HepG2 (cell line): ENCODE data around the gene ARHGAP45. TPM values are rescaled to one million over a fixed set of nuclear protein-coding genes. Genes with fewer than 3 reads are reported as not detected.

Experiments
- ARHGAP35 ChIP-seq: sonication (generic); formaldehyde crosslinking; IDR thresholded peaks from 2 replicates; pipeline ENCODE4 v1.9.0; 2022; ENCODE audit warnings: mild to moderate bottlenecking, inconsistent platforms, moderate library complexity, missing genetic modification reagents, borderline replicate concordance
- CEBPB ChIP-seq: IDR thresholded peaks from 2 replicates; pipeline ENCODE4 v1.6.1; 2011; ENCODE audit warnings: low read depth, low read length, improper control_type of control experiment, borderline replicate concordance
- GABPB1 ChIP-seq: IDR thresholded peaks from 2 replicates; pipeline ENCODE4 v1.6.1; 2016; ENCODE audit warnings: mild to moderate bottlenecking, missing genetic modification reagents, moderate library complexity, missing compliant biosample characterization
- HMGXB4 ChIP-seq, 2 experiments: sonication (generic) in 1 of 2; formaldehyde crosslinking in 1 of 2; IDR thresholded peaks; 2 replicates each; pipeline versions ENCODE4 v1.4.0 to v1.6.1; 2018 to 2020; ENCODE audit warnings: missing genetic modification reagents in 2 of 2, borderline replicate concordance in 1 of 2, low read depth in 1 of 2, mild to moderate bottlenecking in 1 of 2, missing biosample characterization in 1 of 2
- IRF2 ChIP-seq: IDR thresholded peaks from 2 replicates; pipeline ENCODE4 v1.6.1; 2018; ENCODE audit warnings: missing genetic modification reagents, missing compliant biosample characterization
- MED1 ChIP-seq: sonication (generic); formaldehyde crosslinking; IDR thresholded peaks from 2 replicates; pipeline ENCODE4 v1.4.0; 2020; ENCODE audit warnings: missing genetic modification reagents
- MEIS2 ChIP-seq: sonication (generic); formaldehyde crosslinking; IDR thresholded peaks from 2 replicates; pipeline ENCODE4 v1.9.0; 2021; ENCODE audit warnings: mild to moderate bottlenecking, missing genetic modification reagents
- NR0B2 ChIP-seq: sonication (generic); formaldehyde crosslinking; IDR thresholded peaks from 2 replicates; pipeline ENCODE4 v1.4.0; 2020; ENCODE audit warnings: mild to moderate bottlenecking, missing genetic modification reagents
- PLRG1 ChIP-seq: fragments of 450-650 bp; conservative IDR thresholded peaks from 2 replicates; pipeline ENCODE4 v1.6.1; 2016
- POGK ChIP-seq: sonication (generic); formaldehyde crosslinking; conservative IDR thresholded peaks from 2 replicates; pipeline ENCODE4 v1.8.0; 2022; ENCODE audit warnings: mild to moderate bottlenecking, moderate library complexity, missing genetic modification reagents
- RAD21 ChIP-seq: fragments of 450-650 bp; formaldehyde crosslinking; IDR thresholded peaks from 2 replicates; pipeline ENCODE4 v1.5.0; 2020; ENCODE audit warnings: mild to moderate bottlenecking
- SP1 ChIP-seq, 2 experiments: fragments of 450-650 bp in 1 of 2; sonication (generic) in 1 of 2; formaldehyde crosslinking in 1 of 2; IDR thresholded peaks; 2 replicates each; pipeline versions ENCODE4 v1.4.0 to v1.6.1; 2016 to 2020; ENCODE audit warnings: missing genetic modification reagents in 1 of 2
- TBX2 ChIP-seq: sonication (generic); formaldehyde crosslinking; IDR thresholded peaks from 2 replicates; pipeline ENCODE4 v1.5.0; 2020; ENCODE audit warnings: missing genetic modification reagents, mild to moderate bottlenecking, borderline replicate concordance
- ZBTB7A ChIP-seq: sonication (generic); formaldehyde crosslinking; IDR thresholded peaks from 2 replicates; pipeline ENCODE4 v1.8.0; 2022; ENCODE audit warnings: mild to moderate bottlenecking, missing genetic modification reagents
- ZNF136 ChIP-seq: sonication (generic); formaldehyde crosslinking; IDR thresholded peaks from 2 replicates; pipeline ENCODE4 v1.8.1; 2022; ENCODE audit warnings: low read depth, mild to moderate bottlenecking, moderate library complexity, missing genetic modification reagents
- ZNF615 ChIP-seq: sonication (generic); formaldehyde crosslinking; IDR thresholded peaks from 2 replicates; pipeline ENCODE4 v1.5.0; 2020; ENCODE audit warnings: mild to moderate bottlenecking, missing genetic modification reagents, borderline replicate concordance
- ZNF749 ChIP-seq: sonication (generic); formaldehyde crosslinking; IDR thresholded peaks from 2 replicates; pipeline ENCODE4 v1.8.0; 2022; ENCODE audit warnings: mild to moderate bottlenecking, missing genetic modification reagents, moderate library complexity, borderline replicate concordance
- ZNF772 ChIP-seq: sonication (generic); formaldehyde crosslinking; IDR thresholded peaks from 2 replicates; pipeline ENCODE4 v1.5.0; 2020; ENCODE audit warnings: mild to moderate bottlenecking, missing genetic modification reagents
- polyA plus RNA-seq, 8 experiments: library from polyadenylated mRNA; depleted of rRNA in 3 of 8; stranded (reverse) in 7 of 8; unstranded in 1 of 8; fragments of >200 nt; fragmentation: Illumina TruSeq in 4 of 8; extraction: Trizol in 4 of 8; gene quantifications; 2 replicates each; pipeline versions ENCODE4 v1.2.1 to v1.2.3, GENCODE V29; 2011 to 2016; ENCODE audit warnings: low read depth in 4 of 8, missing spikeins in 1 of 8, mixed read lengths in 1 of 8; ENCODE audit not compliant: insufficient read depth in 1 of 8
- total RNA-seq, 5 experiments: library from RNA; depleted of rRNA; stranded (reverse); fragments of >200 nt; fragmentation: Illumina TruSeq; extraction: Trizol; gene quantifications; 2 replicates each; pipeline ENCODE4 v1.2.3, GENCODE V29; 2016; ENCODE audit warnings: low read depth in 1 of 5
- TF ChIP-seq, protein P1 (sequence below): sonication (generic); formaldehyde crosslinking; IDR thresholded peaks from 2 replicates; pipeline ENCODE4 v1.4.0; 2020; ENCODE audit warnings: missing genetic modification reagents
- TF ChIP-seq, protein P2 (sequence below): IDR thresholded peaks from 2 replicates; pipeline ENCODE4 v1.6.1; 2016; ENCODE audit warnings: control low read depth

Gene ARHGAP45
- total and polyA plus RNA-seq, 2 of the 13 experiments (the other 11 are each of a cell fraction or from before 2014, with no cell fraction given): 0.84 to 32.0 TPM

GRCh38 chr19:1064661-1065605, 2.0 kb upstream of the ARHGAP45 start (continued):
- TF ChIP-seq ZNF749: 0 out of 2 replicates have a peak, but pooled peaks have one; percentile 6
- TF ChIP-seq ZBTB7A (CRISPR knock-in tag): peak; percentile 54
- TF ChIP-seq POGK: 0 out of 2 replicates have a peak, but pooled peaks have one; percentile 42
- 0 out of 2 replicates have a peak, but pooled peaks have one; percentile 66 for TF ChIP-seq ARHGAP35 (CRISPR knock-in tag)
- no peak for TF ChIP-seq PLRG1
- no peak for TF ChIP-seq ZNF615 (CRISPR knock-in tag)
- TF ChIP-seq, protein P1, sequence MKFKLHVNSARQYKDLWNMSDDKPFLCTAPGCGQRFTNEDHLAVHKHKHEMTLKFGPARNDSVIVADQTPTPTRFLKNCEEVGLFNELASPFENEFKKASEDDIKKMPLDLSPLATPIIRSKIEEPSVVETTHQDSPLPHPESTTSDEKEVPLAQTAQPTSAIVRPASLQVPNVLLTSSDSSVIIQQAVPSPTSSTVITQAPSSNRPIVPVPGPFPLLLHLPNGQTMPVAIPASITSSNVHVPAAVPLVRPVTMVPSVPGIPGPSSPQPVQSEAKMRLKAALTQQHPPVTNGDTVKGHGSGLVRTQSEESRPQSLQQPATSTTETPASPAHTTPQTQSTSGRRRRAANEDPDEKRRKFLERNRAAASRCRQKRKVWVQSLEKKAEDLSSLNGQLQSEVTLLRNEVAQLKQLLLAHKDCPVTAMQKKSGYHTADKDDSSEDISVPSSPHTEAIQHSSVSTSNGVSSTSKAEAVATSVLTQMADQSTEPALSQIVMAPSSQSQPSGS (CRISPR knock-in tag): 0 out of 2 replicates have a peak, but pooled peaks have one; percentile 21
- peak; percentile 35; the same call in 1 of the 2 replicates for TF ChIP-seq MED1 (CRISPR knock-in tag)
- peak; percentile 61 to 84; a peak in 3 of 4 replicates for TF ChIP-seq HMGXB4 (CRISPR knock-in tag; IDR thresholded peaks at IDR 0.05; ENCODE audit: borderline replicate concordance in 1 of 2, low read depth in 1 of 2)
- 0 out of 2 replicates have a peak, but pooled peaks have one; percentile 42 for TF ChIP-seq TBX2
- TF ChIP-seq SP1 (IDR thresholded peaks at IDR 0.05): no peak
- TF ChIP-seq SP1 (CRISPR knock-in tag; IDR thresholded peaks at IDR 0.05): 0 out of 2 replicates have a peak, but pooled peaks have one; percentile 25
- TF ChIP-seq, protein P2, sequence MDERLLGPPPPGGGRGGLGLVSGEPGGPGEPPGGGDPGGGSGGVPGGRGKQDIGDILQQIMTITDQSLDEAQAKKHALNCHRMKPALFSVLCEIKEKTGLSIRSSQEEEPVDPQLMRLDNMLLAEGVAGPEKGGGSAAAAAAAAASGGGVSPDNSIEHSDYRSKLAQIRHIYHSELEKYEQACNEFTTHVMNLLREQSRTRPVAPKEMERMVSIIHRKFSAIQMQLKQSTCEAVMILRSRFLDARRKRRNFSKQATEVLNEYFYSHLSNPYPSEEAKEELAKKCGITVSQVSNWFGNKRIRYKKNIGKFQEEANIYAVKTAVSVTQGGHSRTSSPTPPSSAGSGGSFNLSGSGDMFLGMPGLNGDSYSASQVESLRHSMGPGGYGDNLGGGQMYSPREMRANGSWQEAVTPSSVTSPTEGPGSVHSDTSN (CRISPR knock-in tag): no peak
- TF ChIP-seq ZNF136 (CRISPR knock-in tag): 0 out of 2 replicates have a peak, but pooled peaks have one; percentile 41
- no peak for TF ChIP-seq CEBPB
- peak; percentile 57 for TF ChIP-seq RAD21 (CRISPR knock-in tag)
- peak; percentile 36 for TF ChIP-seq NR0B2
- TF ChIP-seq GABPB1 (CRISPR knock-in tag): peak; percentile 64; the same call in 1 of the 2 replicates
- TF ChIP-seq MEIS2 (CRISPR knock-in tag): peak; percentile 31; the same call in 1 of the 2 replicates
- TF ChIP-seq IRF2 (CRISPR knock-in tag): peak; percentile 55; the same call in 1 of the 2 replicates
- peak; percentile 38; the same call in 1 of the 2 replicates for TF ChIP-seq ZNF772 (CRISPR knock-in tag)
